PC-9 (cell line): ENCODE results near the gene SCIN. TPM values are rescaled to one million over a fixed set of nuclear protein-coding genes. Genes with fewer than 3 reads are reported as not detected.
A peak's percentile ranks its signal among the peaks of the same experiment; 100 is the strongest.

Experiments used
- BruUV-seq: library from RNA; stranded (reverse); fragments of 400-500 nt; replicated peaks from 2 replicates; lab custom pipeline; 2021; lab: Mats Ljungman, UMichigan
- CTCF ChIA-PET: fragments of 300-600 bp; sonication (Branson Sonifier 250); formaldehyde crosslinking; loops from one replicate; lab custom pipeline; 2022; ENCODE audit warnings: antibody characterized with exemption; lab: Charles Lee
- POLR2A ChIA-PET: fragments of 300-600 bp; sonication (Branson Sonifier 250); formaldehyde crosslinking; loops from one replicate; lab custom pipeline; 2022; ENCODE audit warnings: antibody characterized with exemption; ENCODE audit not compliant: unreplicated experiment; lab: Charles Lee
- DNase-seq, 2 experiments: peaks; one replicate each; pipeline versions ENCODE4 v3.0.0 to v3.0.0-alpha.2; 2015 to 2022; ENCODE audit warnings: mixed read lengths in 1 of 2
- H2AFZ ChIP-seq: fragments of 200-600 bp; sonication (generic); 2 replicates; pipeline ENCODE4 v1.8.1; 2017; ENCODE audit warnings: antibody characterized with exemption
- H3F3A ChIP-seq: fragments of 200-600 bp; sonication (generic); 2 replicates; pipeline ENCODE4 v1.8.1; 2017; ENCODE audit warnings: antibody characterized with exemption, mild to moderate bottlenecking, low read depth; ENCODE audit not compliant: insufficient read depth
- H3K27ac ChIP-seq: fragments of 200-600 bp; sonication (generic); 2 replicates; pipeline ENCODE4 v1.6.1; 2016; ENCODE audit warnings: mixed run types
- H3K27me3 ChIP-seq: fragments of 200-600 bp; sonication (generic); 2 replicates; pipeline ENCODE4 v1.6.1; 2016; ENCODE audit warnings: low read depth, mixed run types; ENCODE audit not compliant: insufficient read depth
- H3K36me3 ChIP-seq: fragments of 200-600 bp; sonication (generic); 2 replicates; pipeline ENCODE4 v1.6.1; 2016; ENCODE audit warnings: low read depth, mixed run types
- H3K4me1 ChIP-seq: fragments of 200-600 bp; sonication (generic); replicated peaks from 2 replicates; pipeline ENCODE4 v1.6.1; 2016; ENCODE audit warnings: mixed run types; ENCODE audit not compliant: insufficient read depth
- H3K4me2 ChIP-seq: fragments of 200-600 bp; sonication (generic); 2 replicates; pipeline ENCODE4 v1.6.1; 2017; ENCODE audit warnings: mixed run types
- H3K4me3 ChIP-seq: fragments of 200-600 bp; sonication (generic); 2 replicates; pipeline ENCODE4 v1.6.1; 2016; ENCODE audit warnings: mixed run types
- H3K79me2 ChIP-seq: fragments of 200-600 bp; sonication (generic); 2 replicates; pipeline ENCODE4 v1.6.1; 2017; ENCODE audit warnings: low read depth, mixed run types
- H3K9me2 ChIP-seq: fragments of 200-600 bp; sonication (generic); 2 replicates; pipeline ENCODE4 v1.8.1; 2017; ENCODE audit warnings: mild to moderate bottlenecking; ENCODE audit not compliant: insufficient read depth
- H3K9me3 ChIP-seq: fragments of 200-600 bp; sonication (generic); 2 replicates; pipeline ENCODE4 v1.8.1; 2016; ENCODE audit warnings: low read depth; ENCODE audit not compliant: insufficient read depth
- H4K20me1 ChIP-seq: fragments of 200-600 bp; sonication (generic); 2 replicates; pipeline ENCODE4 v1.8.1; 2017; ENCODE audit not compliant: insufficient read depth
- EZH2 ChIP-seq: fragments of 200-600 bp; sonication (generic); IDR thresholded peaks from 2 replicates; pipeline ENCODE4 v1.8.0; 2017; ENCODE audit warnings: antibody characterized with exemption, low read depth
- intact Hi-C: fragments of 100-400 bp; cut with micrococcal nuclease; formaldehyde crosslinking; loops from one replicate; pipeline ENCODE4 v1.10.0; 2022; ENCODE audit not compliant: unreplicated experiment
- total RNA-seq: library from RNA; stranded (reverse); gene quantifications from 2 replicates; pipeline ENCODE4 v1.2.3, GENCODE V29; 2021
- TF ChIP-seq, protein P1 (sequence below): fragments of 200-600 bp; sonication (generic); conservative IDR thresholded peaks from 2 replicates; pipeline ENCODE4 v1.6.1; 2017; ENCODE audit warnings: mixed run types, antibody characterized with exemption, mild to moderate bottlenecking, moderate library complexity

SCIN gene
- total RNA-seq, 1 experiment from 2014 or later, result 0.92 TPM

DNA sequence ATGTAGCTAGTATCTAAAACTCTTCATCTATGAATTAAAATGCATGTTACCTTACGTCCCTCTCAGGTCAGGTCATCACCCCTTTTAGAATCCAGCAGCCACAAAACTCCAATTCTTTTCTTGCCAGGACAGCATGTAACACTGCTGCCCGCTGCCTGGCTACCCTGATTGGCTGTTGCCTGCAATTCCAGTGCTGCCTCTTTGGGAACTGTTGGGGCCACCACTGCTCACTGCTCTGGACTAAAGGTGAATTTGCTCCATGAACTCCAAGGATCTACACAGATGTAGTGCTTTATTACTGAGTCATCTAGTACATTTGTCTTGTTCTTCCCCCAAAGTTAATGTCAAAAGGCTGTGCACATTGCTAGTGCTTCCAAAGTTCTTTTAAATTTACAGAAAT lies 40.4 kb downstream of the SCIN start:
- Histone ChIP-seq H3K27me3 (no peaks in the 10 kb centered on the region), H2AFZ (no peak overlapping the region), H3K4me1 (no peaks in the 10 kb centered on the region), H3K36me3 (no peaks in the 10 kb centered on the region), H3K4me2 (no peak overlapping the region), H3K9me2 (no peaks in the 10 kb centered on the region), H4K20me1 (no peaks in the 10 kb centered on the region), H3F3A (no peaks in the 10 kb centered on the region), H3K79me2 (no peaks in the 10 kb centered on the region), H3K9me3 (no peaks in the 10 kb centered on the region), H3K27ac (no peak overlapping the region), H3K4me3 (no peak overlapping the region)
- intact Hi-C loops, result no loop called here
- POLR2A ChIA-PET, result interaction anchor here (0.6 kb wide), 1 partner anchor 60 kb away, joined by 4 read pairs; no protein-coding TSS in a partner anchor
- CTCF ChIA-PET, result interaction anchor here (0.6 kb wide), 1 partner anchor 10 kb away, joined by 8 read pairs; no protein-coding TSS in a partner anchor
- no peak for DNase-seq
- TF ChIP-seq, protein P1, sequence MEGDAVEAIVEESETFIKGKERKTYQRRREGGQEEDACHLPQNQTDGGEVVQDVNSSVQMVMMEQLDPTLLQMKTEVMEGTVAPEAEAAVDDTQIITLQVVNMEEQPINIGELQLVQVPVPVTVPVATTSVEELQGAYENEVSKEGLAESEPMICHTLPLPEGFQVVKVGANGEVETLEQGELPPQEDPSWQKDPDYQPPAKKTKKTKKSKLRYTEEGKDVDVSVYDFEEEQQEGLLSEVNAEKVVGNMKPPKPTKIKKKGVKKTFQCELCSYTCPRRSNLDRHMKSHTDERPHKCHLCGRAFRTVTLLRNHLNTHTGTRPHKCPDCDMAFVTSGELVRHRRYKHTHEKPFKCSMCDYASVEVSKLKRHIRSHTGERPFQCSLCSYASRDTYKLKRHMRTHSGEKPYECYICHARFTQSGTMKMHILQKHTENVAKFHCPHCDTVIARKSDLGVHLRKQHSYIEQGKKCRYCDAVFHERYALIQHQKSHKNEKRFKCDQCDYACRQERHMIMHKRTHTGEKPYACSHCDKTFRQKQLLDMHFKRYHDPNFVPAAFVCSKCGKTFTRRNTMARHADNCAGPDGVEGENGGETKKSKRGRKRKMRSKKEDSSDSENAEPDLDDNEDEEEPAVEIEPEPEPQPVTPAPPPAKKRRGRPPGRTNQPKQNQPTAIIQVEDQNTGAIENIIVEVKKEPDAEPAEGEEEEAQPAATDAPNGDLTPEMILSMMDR, result no peak
- no peak for TF ChIP-seq EZH2
- BruUV-seq, result no TSS peak

DNA sequence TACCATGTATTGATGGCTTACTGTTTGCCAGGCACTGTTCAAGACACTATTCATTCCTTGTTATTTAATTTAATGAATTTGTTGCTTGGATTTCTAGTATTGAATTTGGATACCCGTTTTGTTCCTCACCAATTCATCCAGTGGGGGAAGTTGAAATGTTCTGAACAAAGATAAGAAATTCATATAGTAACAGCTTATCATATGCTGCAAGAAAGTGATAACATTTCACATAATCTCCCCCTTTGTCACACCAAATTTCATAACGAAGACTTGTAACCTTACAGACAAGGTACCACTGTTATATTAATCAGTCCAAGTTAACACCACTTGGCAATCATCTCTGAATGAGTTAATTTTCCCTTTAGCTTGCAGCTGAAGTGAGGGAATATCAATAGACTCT lies 42.1 kb downstream of the SCIN start:
- H3K9me3 ChIP-seq, result no peaks in the 10 kb centered on the region
- no peak overlapping the region for H3K4me3 ChIP-seq
- no peaks in the 10 kb centered on the region for H3K36me3 ChIP-seq
- ChIA-PET POLR2A (no interaction called here), CTCF (no interaction called here)
- no peaks in the 10 kb centered on the region for H3K4me1 ChIP-seq
- TF ChIP-seq EZH2, result no peak
- TF ChIP-seq, protein P1, result no peak
- DNase-seq, result no peak
- H3K9me2 ChIP-seq, result no peaks in the 10 kb centered on the region
- no peak overlapping the region for H3K27ac ChIP-seq
- H3F3A ChIP-seq, result no peaks in the 10 kb centered on the region
- H2AFZ ChIP-seq, result 0 out of 2 replicates have a peak overlapping the region, but pooled peaks have one; percentile 21
- no peaks in the 10 kb centered on the region for H3K27me3 ChIP-seq
- no TSS peak for BruUV-seq
- no peaks in the 10 kb centered on the region for H4K20me1 ChIP-seq
- no peaks in the 10 kb centered on the region for H3K79me2 ChIP-seq
- H3K4me2 ChIP-seq, result no peak overlapping the region
- intact Hi-C loops, result no loop called here

DNA sequence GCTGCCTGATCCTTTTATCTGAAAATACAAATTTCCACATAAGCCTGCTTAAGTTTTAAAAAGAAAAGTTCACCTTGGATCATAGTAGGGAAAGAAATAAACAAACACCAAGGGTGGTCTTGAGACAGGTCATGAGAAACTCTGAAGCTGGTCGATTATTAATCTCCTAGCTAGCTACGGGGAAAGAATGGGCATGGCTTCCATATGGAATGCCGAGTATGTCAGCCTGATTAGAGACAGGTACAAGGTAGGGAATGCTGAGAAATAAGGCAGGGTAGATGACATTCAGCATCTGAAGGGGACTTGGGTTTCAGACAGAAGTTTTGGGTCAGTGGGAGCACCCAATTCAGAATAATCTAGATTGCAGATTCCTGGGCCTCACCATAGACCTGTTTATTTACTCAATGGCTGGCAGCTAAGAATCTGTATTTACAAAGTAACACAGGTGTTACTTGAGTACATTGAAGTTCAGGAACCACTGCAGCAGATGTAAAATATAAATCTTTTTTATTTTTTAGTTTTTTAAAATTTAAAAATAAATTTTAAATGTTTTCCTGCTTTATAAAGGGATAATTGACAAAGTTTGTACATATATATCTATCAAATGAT lies 49.0 kb downstream of the SCIN start:
- H2AFZ ChIP-seq, result no peak overlapping the region
- no peaks in the 10 kb centered on the region for H3K79me2 ChIP-seq
- no peak for TF ChIP-seq EZH2
- TF ChIP-seq, protein P1, result no peak
- H3F3A ChIP-seq, result no peaks in the 10 kb centered on the region
- no peak for DNase-seq
- no peaks in the 10 kb centered on the region for H3K36me3 ChIP-seq
- no peaks in the 10 kb centered on the region for H3K27me3 ChIP-seq
- H3K9me3 ChIP-seq, result no peaks in the 10 kb centered on the region
- CTCF ChIA-PET, result no interaction called here
- BruUV-seq, result no TSS peak
- H4K20me1 ChIP-seq, result no peaks in the 10 kb centered on the region
- intact Hi-C loops, result loop anchor here (5.0 to 10.0 kb wide), 2 partner anchors 555 to 782 kb away; no protein-coding TSS in a partner anchor
- H3K4me3 ChIP-seq, result no peak overlapping the region
- POLR2A ChIA-PET, result no interaction called here
- H3K27ac ChIP-seq, result no peak overlapping the region
- no peaks in the 10 kb centered on the region for H3K9me2 ChIP-seq
- no peak overlapping the region for H3K4me2 ChIP-seq
- no peaks in the 10 kb centered on the region for H3K4me1 ChIP-seq
